ENCODE results near the gene CAPRIN2. TPM values are rescaled to one million over a fixed set of nuclear protein-coding genes. Genes with fewer than 3 reads are reported as not detected.

CAPRIN2 gene
- total RNA-seq, 6 donors from 2014 or later = 14.3 to 116 (median 31.1) TPM

DNA sequence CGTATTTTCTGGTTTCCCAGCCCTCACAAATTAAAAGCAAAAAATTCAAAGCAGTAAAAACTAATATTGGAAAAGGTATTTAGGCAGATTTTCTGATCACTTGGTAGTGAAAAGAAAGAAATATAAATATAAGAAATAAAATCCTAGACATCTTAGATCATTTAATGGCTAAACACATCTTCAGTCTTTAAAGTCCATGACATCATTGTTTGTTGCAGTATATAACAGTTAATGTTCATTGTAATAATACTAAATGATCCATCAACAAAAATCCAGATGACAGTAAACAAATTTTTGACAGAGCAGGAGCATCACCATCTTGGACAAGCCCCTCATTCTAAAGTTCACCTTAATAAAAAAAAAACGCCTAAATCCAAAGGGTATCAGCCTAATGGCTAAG lies 29.2 kb upstream of the CAPRIN2 start:
- H3K36me3 ChIP-seq = no peaks in the 10 kb centered on the region
- no peaks in the 10 kb centered on the region for H3K4me1 ChIP-seq
- TF ChIP-seq POLR2A (IDR thresholded peaks at IDR 0.05) (no peak), EP300 (IDR thresholded peaks at IDR 0.05) (no peak), POLR2AphosphoS5 (IDR thresholded peaks at IDR 0.05) (no peak)
- TF ChIP-seq, protein P1, sequence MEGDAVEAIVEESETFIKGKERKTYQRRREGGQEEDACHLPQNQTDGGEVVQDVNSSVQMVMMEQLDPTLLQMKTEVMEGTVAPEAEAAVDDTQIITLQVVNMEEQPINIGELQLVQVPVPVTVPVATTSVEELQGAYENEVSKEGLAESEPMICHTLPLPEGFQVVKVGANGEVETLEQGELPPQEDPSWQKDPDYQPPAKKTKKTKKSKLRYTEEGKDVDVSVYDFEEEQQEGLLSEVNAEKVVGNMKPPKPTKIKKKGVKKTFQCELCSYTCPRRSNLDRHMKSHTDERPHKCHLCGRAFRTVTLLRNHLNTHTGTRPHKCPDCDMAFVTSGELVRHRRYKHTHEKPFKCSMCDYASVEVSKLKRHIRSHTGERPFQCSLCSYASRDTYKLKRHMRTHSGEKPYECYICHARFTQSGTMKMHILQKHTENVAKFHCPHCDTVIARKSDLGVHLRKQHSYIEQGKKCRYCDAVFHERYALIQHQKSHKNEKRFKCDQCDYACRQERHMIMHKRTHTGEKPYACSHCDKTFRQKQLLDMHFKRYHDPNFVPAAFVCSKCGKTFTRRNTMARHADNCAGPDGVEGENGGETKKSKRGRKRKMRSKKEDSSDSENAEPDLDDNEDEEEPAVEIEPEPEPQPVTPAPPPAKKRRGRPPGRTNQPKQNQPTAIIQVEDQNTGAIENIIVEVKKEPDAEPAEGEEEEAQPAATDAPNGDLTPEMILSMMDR (IDR thresholded peaks at IDR 0.05) = no peak
- ATAC-seq (ENCODE audit: low FRiP score in 2 of 2) = no peak
- no peak overlapping the region for H3K4me3 ChIP-seq
- H3K9me3 ChIP-seq = no peaks in the 10 kb centered on the region
- no peak overlapping the region for H3K27ac ChIP-seq
- no peaks in the 10 kb centered on the region for H3K27me3 ChIP-seq
- WGBS, 2 donors = 83 to 90% methylated on average over 2 of the region's 2 CpGs
- DNase-seq = no peak

DNA sequence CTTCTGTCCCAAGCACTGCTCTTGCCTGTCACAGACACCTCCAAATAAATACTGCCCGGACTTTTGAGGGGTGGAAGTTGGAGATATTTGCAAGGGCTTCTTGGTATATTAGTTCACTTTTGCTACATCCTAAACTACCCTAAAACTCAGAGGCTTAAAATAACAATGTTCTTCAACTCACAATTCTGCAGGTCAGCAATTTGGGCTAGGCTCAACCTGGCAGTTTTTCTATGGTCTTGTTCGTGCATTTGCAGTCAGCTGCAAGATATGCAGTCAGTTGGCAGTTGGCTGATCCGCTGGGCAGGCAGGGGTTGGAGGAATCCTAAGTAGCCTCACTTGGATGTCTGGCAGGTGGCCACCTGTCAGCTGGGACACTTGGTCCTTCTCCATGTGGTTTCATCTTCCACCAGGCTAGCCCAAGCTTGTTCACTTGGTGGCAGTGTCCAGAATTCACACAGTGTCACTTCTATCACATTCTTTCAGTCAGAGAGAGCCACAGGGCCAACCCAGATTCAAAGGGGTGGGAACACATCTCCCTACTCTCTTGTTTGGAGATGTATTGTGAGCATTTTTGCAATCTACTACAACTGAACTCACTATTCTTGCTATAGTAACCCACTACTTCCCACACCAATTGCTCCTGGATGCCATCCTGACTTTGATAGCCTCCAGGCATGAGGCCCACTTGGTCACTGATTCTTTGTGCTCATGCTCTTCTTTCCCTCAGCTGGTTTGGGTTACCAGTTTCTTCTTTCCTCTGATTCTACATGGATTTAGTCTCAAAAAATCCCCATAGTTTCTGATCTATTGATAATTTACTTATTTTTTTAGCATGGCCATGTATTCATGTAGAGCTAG lies 27.8 kb upstream of the CAPRIN2 start:
- DNase-seq = no peak
- Histone ChIP-seq H3K27me3 (no peaks in the 10 kb centered on the region), H3K4me3 (no peak overlapping the region), H3K4me1 (no peaks in the 10 kb centered on the region), H3K36me3 (no peaks in the 10 kb centered on the region), H3K27ac (no peak overlapping the region), H3K9me3 (no peaks in the 10 kb centered on the region)
- WGBS, 2 donors = 73 to 88% methylated on average over 3 of the region's 3 CpGs
- TF ChIP-seq, protein P1 (IDR thresholded peaks at IDR 0.05) = no peak
- TF ChIP-seq EP300 (IDR thresholded peaks at IDR 0.05) = no peak
- no peak for TF ChIP-seq POLR2AphosphoS5 (IDR thresholded peaks at IDR 0.05)
- TF ChIP-seq POLR2A (IDR thresholded peaks at IDR 0.05) = no peak
- no peak for ATAC-seq (ENCODE audit: low FRiP score in 2 of 2)

DNA sequence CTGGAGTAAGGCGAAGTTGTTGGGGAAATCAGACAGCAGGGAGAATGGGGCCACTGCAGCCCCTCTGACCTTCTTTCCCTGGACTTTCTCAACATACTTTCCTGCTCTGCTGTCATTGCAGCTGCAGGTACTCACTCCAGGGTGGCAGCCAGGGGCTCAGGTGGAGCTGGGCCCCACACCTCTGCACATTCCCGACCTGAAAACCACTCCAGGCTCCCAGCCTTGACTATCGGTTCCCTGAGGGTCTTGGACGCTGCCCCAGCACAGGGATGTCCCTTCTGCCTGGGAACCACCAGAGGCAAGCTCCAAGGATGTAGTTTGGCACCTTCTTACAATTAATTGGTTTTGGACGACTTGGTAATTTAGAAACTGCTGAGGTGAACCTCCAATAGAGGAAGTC lies 24.8 kb upstream of the CAPRIN2 start:
- TF ChIP-seq EP300 (IDR thresholded peaks at IDR 0.05) (no peak), POLR2A (IDR thresholded peaks at IDR 0.05) (no peak), POLR2AphosphoS5 (IDR thresholded peaks at IDR 0.05) (no peak)
- TF ChIP-seq, protein P1 (IDR thresholded peaks at IDR 0.05) = no peak
- ATAC-seq (ENCODE audit: low FRiP score in 2 of 2) (no peak), DNase-seq (peak in 1 of 2 donors; percentile 13)
- H3K27me3 ChIP-seq = no peaks in the 10 kb centered on the region
- no peak overlapping the region for H3K27ac ChIP-seq
- H3K9me3 ChIP-seq = no peaks in the 10 kb centered on the region
- no peaks in the 10 kb centered on the region for H3K4me1 ChIP-seq
- WGBS, 2 donors = 83 to 85% methylated on average over 5 of the region's 5 CpGs
- H3K4me3 ChIP-seq = no peak overlapping the region
- no peaks in the 10 kb centered on the region for H3K36me3 ChIP-seq

DNA sequence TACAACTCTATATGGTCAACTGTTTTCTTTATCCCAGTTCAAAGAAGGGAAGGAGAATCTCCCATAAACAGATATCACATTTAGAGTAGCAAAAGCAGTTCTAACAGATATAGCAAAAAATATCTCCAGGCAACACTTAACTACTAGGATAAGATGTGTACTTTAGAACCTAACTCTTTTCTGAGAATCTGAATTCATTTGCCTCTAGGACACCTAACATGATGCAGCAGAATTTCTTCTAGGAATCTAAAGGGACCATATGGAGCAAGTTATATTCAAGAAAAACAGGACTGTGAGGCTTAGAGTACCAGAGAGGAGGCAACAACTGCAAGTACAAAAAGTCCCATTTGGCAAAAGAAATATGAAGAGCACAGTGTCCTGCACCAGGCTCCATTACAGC lies 24.4 kb upstream of the CAPRIN2 start:
- Histone ChIP-seq H3K36me3 (no peaks in the 10 kb centered on the region), H3K27me3 (no peaks in the 10 kb centered on the region), H3K4me1 (no peaks in the 10 kb centered on the region), H3K9me3 (no peaks in the 10 kb centered on the region), H3K27ac (no peak overlapping the region), H3K4me3 (no peak overlapping the region)
- ATAC-seq (ENCODE audit: low FRiP score in 2 of 2) = no peak
- TF ChIP-seq POLR2AphosphoS5 (IDR thresholded peaks at IDR 0.05) (no peak), EP300 (IDR thresholded peaks at IDR 0.05) (no peak), POLR2A (IDR thresholded peaks at IDR 0.05) (no peak)
- TF ChIP-seq, protein P1 (IDR thresholded peaks at IDR 0.05) = no peak
- no peak for DNase-seq

DNA sequence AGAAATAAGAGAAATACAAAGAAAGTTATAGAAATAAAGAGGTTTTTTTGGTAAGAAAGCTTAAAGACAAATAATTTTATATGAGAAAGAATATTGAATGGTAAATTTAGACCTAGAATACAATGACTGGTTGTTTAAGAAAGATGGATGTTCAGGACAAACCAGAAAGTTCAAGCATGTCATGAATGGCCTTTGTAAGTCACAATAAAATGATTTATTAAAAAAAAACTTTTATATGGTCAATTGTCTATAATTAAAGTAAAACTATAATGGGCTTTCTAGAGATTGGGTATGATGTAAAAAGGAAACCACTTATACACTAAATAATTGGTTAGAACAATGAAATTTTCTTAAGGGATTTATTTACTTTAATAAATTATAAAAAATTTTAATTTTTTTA lies 19.8 kb upstream of the CAPRIN2 start:
- DNase-seq (no peak), ATAC-seq (ENCODE audit: low FRiP score in 2 of 2) (no peak)
- Histone ChIP-seq H3K27ac (no peak overlapping the region), H3K27me3 (no peaks in the 10 kb centered on the region), H3K9me3 (no peaks in the 10 kb centered on the region), H3K4me3 (no peak overlapping the region), H3K4me1 (no peaks in the 10 kb centered on the region), H3K36me3 (no peaks in the 10 kb centered on the region)
- TF ChIP-seq EP300 (IDR thresholded peaks at IDR 0.05) = no peak
- TF ChIP-seq, protein P1 (IDR thresholded peaks at IDR 0.05) = no peak
- no peak for TF ChIP-seq POLR2A (IDR thresholded peaks at IDR 0.05)
- no peak for TF ChIP-seq POLR2AphosphoS5 (IDR thresholded peaks at IDR 0.05)
